A549 (cell line): ENCODE results near the gene HEXD. TPM values are rescaled to one million over a fixed set of nuclear protein-coding genes. Genes with fewer than 3 reads are reported as not detected.
A peak's percentile ranks its signal among the peaks of the same experiment; 100 is the strongest.

Experiments
- BCL3 ChIP-seq: fragments of >200 bp; sonication (Bioruptor Twin); formaldehyde crosslinking; IDR thresholded peaks from 3 replicates; pipeline ENCODE4 v1.6.1; 2016
- BHLHE40 ChIP-seq: IDR thresholded peaks from 2 replicates; pipeline ENCODE4 v1.6.1; 2012; ENCODE audit warnings: low read depth, low read length, inconsistent platforms
- CEBPB ChIP-seq, 2 experiments: fragments of >200 bp in 1 of 2; sonication (Bioruptor Twin) in 1 of 2; formaldehyde crosslinking in 1 of 2; IDR thresholded peaks; 2 replicates each; pipeline ENCODE4 v1.6.1; 2012 to 2016
- E2F6 ChIP-seq: IDR thresholded peaks from 2 replicates; pipeline ENCODE4 v1.6.1; 2012; ENCODE audit warnings: low read depth, borderline replicate concordance
- EHF ChIP-seq: fragments of 250-450 bp; sonication (Bioruptor Pico); IDR thresholded peaks from 2 replicates; pipeline ENCODE4 v1.5.0; 2020; ENCODE audit warnings: mild to moderate bottlenecking
- EHMT2 ChIP-seq: fragments of 200-600 bp; sonication (generic); IDR thresholded peaks from 2 replicates; pipeline ENCODE4 v1.6.1; 2016; ENCODE audit warnings: antibody characterized with exemption, low read depth, mild to moderate bottlenecking, moderate library complexity
- ELK1 ChIP-seq: fragments of 150-350 bp; IDR thresholded peaks from 2 replicates; pipeline ENCODE4 v1.6.1; 2014; ENCODE audit warnings: low read depth, mild to moderate bottlenecking, low read length
- EP300 ChIP-seq, 2 experiments: fragments of >200 bp; sonication (Bioruptor Twin); formaldehyde crosslinking; IDR thresholded peaks; 2 replicates in 1 of 2; 3 replicates in 1 of 2; pipeline ENCODE4 v1.6.1; 2016 to 2017
- ESRRA ChIP-seq: fragments of 150-350 bp; IDR thresholded peaks from 2 replicates; pipeline ENCODE4 v1.6.1; 2014; ENCODE audit warnings: mild to moderate bottlenecking, low read length, borderline replicate concordance
- FOSL2 ChIP-seq, 2 experiments: fragments of 450-650 bp in 1 of 2; fragments of >200 bp in 1 of 2; sonication (Bioruptor Twin) in 1 of 2; formaldehyde crosslinking; IDR thresholded peaks; 2 replicates each; pipeline versions ENCODE4 v1.5.0 to v1.6.1; 2016 to 2020; ENCODE audit warnings: mild to moderate bottlenecking in 1 of 2, moderate library complexity in 1 of 2
- FOXS1 ChIP-seq: fragments of 250-450 bp; sonication (Bioruptor Pico); IDR thresholded peaks from 2 replicates; pipeline ENCODE4 v1.5.0; 2020; ENCODE audit warnings: mild to moderate bottlenecking, moderate library complexity
- HDAC2 ChIP-seq: fragments of 200-600 bp; sonication (generic); IDR thresholded peaks from 2 replicates; pipeline ENCODE4 v1.6.1; 2016
- HEYL ChIP-seq: fragments of 250-450 bp; sonication (Bioruptor Pico); IDR thresholded peaks from 2 replicates; pipeline ENCODE4 v1.8.0; 2021; ENCODE audit warnings: mild to moderate bottlenecking, moderate library complexity
- HOXA7 ChIP-seq: fragments of 250-450 bp; sonication (Bioruptor Pico); IDR thresholded peaks from 2 replicates; pipeline ENCODE4 v1.5.0; 2020; ENCODE audit warnings: mild to moderate bottlenecking, moderate library complexity
- HOXB5 ChIP-seq: fragments of 250-450 bp; sonication (Bioruptor Pico); IDR thresholded peaks from 2 replicates; pipeline ENCODE4 v1.5.0; 2020; ENCODE audit warnings: mild to moderate bottlenecking, moderate library complexity
- JUN ChIP-seq, 2 experiments: fragments of >200 bp; sonication (Bioruptor Twin); formaldehyde crosslinking; IDR thresholded peaks; 2 replicates in 1 of 2; 3 replicates in 1 of 2; pipeline ENCODE4 v1.6.1; 2016 to 2017
- KDM5A ChIP-seq: fragments of 200-600 bp; sonication (generic); IDR thresholded peaks from 2 replicates; pipeline ENCODE4 v1.6.1; 2016; ENCODE audit warnings: antibody characterized with exemption, mild to moderate bottlenecking
- MAFK ChIP-seq: fragments of 450-650 bp; IDR thresholded peaks from 2 replicates; pipeline ENCODE4 v1.6.1; 2014; ENCODE audit not compliant: partially characterized antibody
- NFE2L2 ChIP-seq: fragments of 150-350 bp; conservative IDR thresholded peaks from 2 replicates; pipeline ENCODE4 v1.6.1; 2014; ENCODE audit warnings: low read length
- NPAS2 ChIP-seq: fragments of 250-450 bp; sonication (Bioruptor Pico); IDR thresholded peaks from 2 replicates; pipeline ENCODE4 v1.8.0; 2022; ENCODE audit warnings: mild to moderate bottlenecking, moderate library complexity, borderline replicate concordance
- PHF8 ChIP-seq: fragments of 200-600 bp; sonication (generic); IDR thresholded peaks from 2 replicates; pipeline ENCODE4 v1.6.1; 2016; ENCODE audit warnings: low read depth, mild to moderate bottlenecking, antibody characterized with exemption, moderate library complexity, borderline replicate concordance
- POLR2A ChIP-seq: IDR thresholded peaks from 2 replicates; pipeline ENCODE4 v1.6.1; 2012; ENCODE audit warnings: mild to moderate bottlenecking, low read length
- RAD21 ChIP-seq, 2 experiments: fragments of >200 bp in 1 of 2; sonication (Bioruptor Twin) in 1 of 2; formaldehyde crosslinking in 1 of 2; IDR thresholded peaks in 1 of 2; conservative IDR thresholded peaks in 1 of 2; 2 replicates in 1 of 2; 3 replicates in 1 of 2; pipeline ENCODE4 v1.6.1; 2012 to 2018; ENCODE audit warnings: inconsistent platforms in 1 of 2
- RARB ChIP-seq: fragments of 250-450 bp; sonication (Bioruptor Pico); IDR thresholded peaks from 2 replicates; pipeline ENCODE4 v1.8.0; 2021; ENCODE audit warnings: mild to moderate bottlenecking, moderate library complexity
- RCOR1 ChIP-seq: fragments of 150-350 bp; IDR thresholded peaks from 2 replicates; pipeline ENCODE4 v1.6.1; 2014; ENCODE audit warnings: antibody characterized with exemption, low read length, low read depth
- RNF2 ChIP-seq: fragments of 200-600 bp; sonication (generic); IDR thresholded peaks from 2 replicates; pipeline ENCODE4 v1.6.1; 2016; ENCODE audit warnings: low read depth, mild to moderate bottlenecking, antibody characterized with exemption, moderate library complexity, borderline replicate concordance
- SMC3 ChIP-seq: fragments of >200 bp; sonication (Bioruptor Twin); formaldehyde crosslinking; IDR thresholded peaks from 3 replicates; pipeline ENCODE4 v1.6.1; 2018; ENCODE audit warnings: inconsistent platforms
- SREBF2 ChIP-seq: fragments of 450-650 bp; IDR thresholded peaks from 2 replicates; pipeline ENCODE4 v1.6.1; 2014; ENCODE audit warnings: mild to moderate bottlenecking, moderate library complexity
- TP53 ChIP-seq: fragments of 250-450 bp; sonication (Bioruptor Pico); IDR thresholded peaks from 2 replicates; pipeline ENCODE4 v1.5.0; 2021; ENCODE audit warnings: mild to moderate bottlenecking, moderate library complexity
- USF2 ChIP-seq: fragments of 450-650 bp; IDR thresholded peaks from 2 replicates; pipeline ENCODE4 v1.6.1; 2014; ENCODE audit warnings: antibody characterized with exemption
- ZC3H11A ChIP-seq: fragments of 450-650 bp; IDR thresholded peaks from 2 replicates; pipeline ENCODE4 v1.6.1; 2014; ENCODE audit warnings: antibody characterized with exemption, mild to moderate bottlenecking
- ZFP36 ChIP-seq: fragments of 450-650 bp; IDR thresholded peaks from 2 replicates; pipeline ENCODE4 v1.6.1; 2014; ENCODE audit warnings: borderline replicate concordance; ENCODE audit not compliant: partially characterized antibody
- ZNF302 ChIP-seq: fragments of 250-450 bp; sonication (Bioruptor Pico); IDR thresholded peaks from 2 replicates; pipeline ENCODE4 v1.9.0; 2021; ENCODE audit warnings: inconsistent platforms, mild to moderate bottlenecking, moderate library complexity
- ZSCAN20 ChIP-seq: fragments of 250-450 bp; sonication (Bioruptor Pico); IDR thresholded peaks from 2 replicates; pipeline ENCODE4 v1.8.0; 2022; ENCODE audit warnings: mild to moderate bottlenecking, moderate library complexity
- polyA plus RNA-seq, 4 experiments: library from polyadenylated mRNA; depleted of rRNA in 3 of 4; stranded (reverse); fragments of >200 nt; fragmentation: RNase III in 1 of 4; extraction: RNeasy Plus Mini Kit Qiagen cat#74134 plus additional on column Dnase treatment in 1 of 4; gene quantifications; 2 replicates in 3 of 4; 3 replicates in 1 of 4; pipeline ENCODE4 v1.2.3, GENCODE V29; 2011 to 2017
- TF ChIP-seq, protein P1 (sequence below): fragments of >200 bp; sonication (Bioruptor Twin); formaldehyde crosslinking; IDR thresholded peaks from 2 replicates; pipeline ENCODE4 v1.6.1; 2016
- TF ChIP-seq, protein P2 (sequence below): IDR thresholded peaks from 2 replicates; pipeline ENCODE4 v1.6.1; 2012

HEXD gene
- polyA plus RNA-seq, 2 of the 4 experiments (the other 2 are of a cell fraction) = 18.0 to 19.5 TPM

- no peak for TF ChIP-seq ELK1
- peak; percentile 69 for TF ChIP-seq POLR2A
- peak; percentile 94 for TF ChIP-seq BCL3
- 0 out of 2 replicates have a peak, but pooled peaks have one; percentile 26 for TF ChIP-seq ESRRA
- TF ChIP-seq HDAC2 = no peak
- TF ChIP-seq FOSL2 (IDR thresholded peaks at IDR 0.05) = no peak
- peak; percentile 35; the same call in 1 of the 2 replicates for TF ChIP-seq FOSL2 (CRISPR knock-in tag; IDR thresholded peaks at IDR 0.05)
- TF ChIP-seq SREBF2 = no peak
- TF ChIP-seq HOXA7 (CRISPR knock-in tag) = no peak
- no peak for TF ChIP-seq EP300 (IDR thresholded peaks at IDR 0.05)
- no peak for TF ChIP-seq EHMT2
- peak; percentile 77; the same call in 1 of the 2 replicates for TF ChIP-seq E2F6
- TF ChIP-seq HOXB5 (CRISPR knock-in tag) = no peak; the same call in 1 of the 2 replicates
- TF ChIP-seq ZFP36 = no peak
- 0 out of 2 replicates have a peak, but pooled peaks have one; percentile 74 for TF ChIP-seq RCOR1
- no peak for TF ChIP-seq BHLHE40
- TF ChIP-seq, protein P1, sequence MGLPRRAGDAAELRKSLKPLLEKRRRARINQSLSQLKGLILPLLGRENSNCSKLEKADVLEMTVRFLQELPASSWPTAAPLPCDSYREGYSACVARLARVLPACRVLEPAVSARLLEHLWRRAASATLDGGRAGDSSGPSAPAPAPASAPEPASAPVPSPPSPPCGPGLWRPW = no peak
- no peak for TF ChIP-seq KDM5A
- 0 out of 3 replicates have a peak, but pooled peaks have one; percentile 10 for TF ChIP-seq SMC3
- no peak; the same call in 1 of the 2 replicates for TF ChIP-seq RARB (CRISPR knock-in tag)
- TF ChIP-seq MAFK = no peak
- TF ChIP-seq, protein P2, sequence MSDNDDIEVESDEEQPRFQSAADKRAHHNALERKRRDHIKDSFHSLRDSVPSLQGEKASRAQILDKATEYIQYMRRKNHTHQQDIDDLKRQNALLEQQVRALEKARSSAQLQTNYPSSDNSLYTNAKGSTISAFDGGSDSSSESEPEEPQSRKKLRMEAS = peak; percentile 72; the same call in 1 of the 2 replicates
- TF ChIP-seq ZSCAN20 (CRISPR knock-in tag) = no peak
- TF ChIP-seq ZNF302 (CRISPR knock-in tag) = no peak
- no peak for TF ChIP-seq EHF
- peak; percentile 96 for TF ChIP-seq PHF8
- TF ChIP-seq FOXS1 = no peak
- no peak for TF ChIP-seq NPAS2 (CRISPR knock-in tag)
- TF ChIP-seq RAD21 (conservative IDR thresholded peaks at IDR 0.05 in 1 of 2, IDR thresholded peaks at IDR 0.05 in 1 of 2) = no peak
- no peak for TF ChIP-seq HEYL (CRISPR knock-in tag)
- no peak for TF ChIP-seq USF2
- TF ChIP-seq RNF2 = no peak
- TF ChIP-seq TP53 = peak; percentile 59; the same call in 1 of the 2 replicates
- peak; percentile 83 to 99 for TF ChIP-seq JUN (IDR thresholded peaks at IDR 0.05)
- no peak for TF ChIP-seq CEBPB (IDR thresholded peaks at IDR 0.05)
- no peak for TF ChIP-seq ZC3H11A
- TF ChIP-seq NFE2L2 = no peak
Observed at GRCh38 chr17:82458179-82458884, 40.2 kb downstream of the HEXD start, which contains the start of gene NARF (continued).
